Measurements from ENCODE around the gene B9D2. TPM values are rescaled to one million over a fixed set of nuclear protein-coding genes. Genes with fewer than 3 reads are reported as not detected.

B9D2 gene, protein sequence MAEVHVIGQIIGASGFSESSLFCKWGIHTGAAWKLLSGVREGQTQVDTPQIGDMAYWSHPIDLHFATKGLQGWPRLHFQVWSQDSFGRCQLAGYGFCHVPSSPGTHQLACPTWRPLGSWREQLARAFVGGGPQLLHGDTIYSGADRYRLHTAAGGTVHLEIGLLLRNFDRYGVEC
- total RNA-seq (2012; rRNA removed) (4.7 and 6.1 TPM in 2 replicates), polyA plus RNA-seq (2012; rRNA removed) (9.7 and 11.5 TPM in 2 replicates), Bru-seq, nascent RNA (percentile 49 among the genes with signal in this experiment), BruChase-seq, experiment 1, labeled RNA remaining after a 6-hour chase (percentile 46 among the genes with signal in this experiment), BruChase-seq, experiment 2, labeled RNA remaining after a 2-hour chase (percentile 41 among the genes with signal in this experiment)
- polyA plus RNA-seq (2012; cell fraction: cytosol; rRNA removed): 10.3 and 13.1 TPM in 2 replicates
- 4.0 and 7.2 TPM in 2 replicates for polyA plus RNA-seq (2012; cell fraction: nucleus; rRNA removed; ENCODE audit: low replicate concordance)
- long read RNA-seq, partial matches to known transcripts: 3 of 5 reads
- long read RNA-seq, other reads (novel, unspliced or antisense): 0 of 5 reads

DNA sequence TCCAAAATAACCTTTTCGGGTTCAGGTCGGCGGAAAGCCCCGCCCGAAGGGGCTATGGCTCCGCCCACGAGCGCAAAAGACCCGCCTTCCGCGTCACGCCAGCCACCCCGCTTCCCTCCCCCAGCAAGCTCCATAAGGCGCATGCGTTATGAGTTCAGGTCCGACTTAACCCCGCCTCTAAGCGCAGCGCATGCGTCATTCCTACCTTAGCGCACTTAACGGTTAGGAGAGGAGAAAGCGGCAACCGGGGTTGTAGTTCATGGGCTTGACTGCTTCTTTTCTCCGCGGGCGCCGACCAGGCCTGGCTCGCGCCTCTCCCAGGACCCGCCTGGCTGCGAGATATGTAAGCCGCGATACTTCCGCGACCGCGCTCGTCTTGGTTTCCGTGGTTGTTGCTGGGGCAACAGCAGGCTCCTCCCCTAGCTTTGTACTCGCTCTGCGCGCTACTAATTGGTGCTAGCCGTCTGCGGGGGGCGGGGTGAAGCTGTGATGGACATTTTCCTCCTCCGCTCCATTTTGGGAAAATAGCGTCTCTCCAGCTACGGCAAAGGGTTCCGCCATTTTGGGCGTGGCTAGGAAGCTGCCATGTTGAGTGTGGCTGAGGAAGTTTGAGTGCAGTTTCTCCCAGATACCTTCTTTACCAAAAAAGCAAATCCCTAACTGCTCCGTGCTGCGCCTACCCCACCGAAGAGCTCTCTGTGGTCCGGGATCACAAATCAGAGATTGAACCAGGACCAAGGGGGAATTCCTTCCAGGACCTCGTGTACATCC is at the start of gene B9D2:
Gene B9D2, minus strand, starts transcription at position 397 of the 771 bp plus-strand sequence. CDS start 630 bp downstream, outside the sequence.
- peak within 1 kb of the TSS; percentile 97 for H2AK9ac ChIP-seq (replicated peaks; ENCODE audit: low read depth, low read length, poor library complexity)
- H3K9ac ChIP-seq (ENCODE audit: low read depth, low read length): peak within 1 kb of the TSS; percentile 90
- H3K4ac ChIP-seq (ENCODE audit: low read depth, low read length): peak within 1 kb of the TSS; percentile 97
- H3K14ac ChIP-seq (replicated peaks; ENCODE audit: low read depth, low read length): peak within 1 kb of the TSS; percentile 98
- no peaks in the 10 kb centered on the region for H4K20me1 ChIP-seq (ENCODE audit: insufficient read depth, low read length)
- no peaks in the 10 kb centered on the region for H3K9me3 ChIP-seq (ENCODE audit: control insufficient read depth, insufficient read depth, low read length)
- H3K27ac ChIP-seq (ENCODE audit: insufficient read depth, low read length): peak within 1 kb of the TSS; percentile 93
- H3K18ac ChIP-seq (ENCODE audit: low read depth, low read length): peak within 1 kb of the TSS; percentile 93
- peak within 1 kb of the TSS; percentile 75 for H2BK20ac ChIP-seq (ENCODE audit: low read depth, low read length)
- intact Hi-C loops (cut with micrococcal nuclease): no loop called here
- peak within 1 kb of the TSS; percentile 86 for H2BK15ac ChIP-seq (ENCODE audit: low read depth, low read length)
- H4K8ac ChIP-seq (ENCODE audit: low read depth in 2 of 2, low read length in 2 of 2): peak within 1 kb of the TSS; percentile 97 to 100
- peak within 1 kb of the TSS; percentile 98 for H4K91ac ChIP-seq (ENCODE audit: insufficient read depth, low read depth, low read length)
- H2AFZ ChIP-seq (replicated peaks; ENCODE audit: low read length, poor library complexity): peak within 1 kb of the TSS; percentile 98
- H2AK5ac ChIP-seq (ENCODE audit: low read depth, low read length): peak within 1 kb of the TSS; percentile 95
- peaks cover 13% of the 10 kb centered on the region for H3K9me1 ChIP-seq (ENCODE audit: insufficient read depth, low read length)
- peaks cover 25 to 50% of the 10 kb centered on the region in 2 experiments for H3K79me1 ChIP-seq (ENCODE audit: low read depth in 1 of 2, low read length in 2 of 2)
- WGBS, 2 experiments (ENCODE audit: extremely low coverage in 2 of 2, insufficient read length in 1 of 2): 0% methylated on average over 10 of the region's 56 CpGs; no CpG with 5 or more reads in 1 of the 2 experiments
- dilution Hi-C loops (cut with HindIII; ENCODE audit: low sequenced_read_pairs, unreplicated experiment): no loop called here
- in situ Hi-C loops (cut with MboI; ENCODE audit: low sequenced_read_pairs): no loop called here
- peak within 1 kb of the TSS; percentile 95 for H3K56ac ChIP-seq (ENCODE audit: extremely low read depth, insufficient read depth, low read length)
- peak within 1 kb of the TSS; percentile 97 for H2BK5ac ChIP-seq (ENCODE audit: low read depth, low read length, poor library complexity, severe bottlenecking)
- peak within 1 kb of the TSS; percentile 67 for H3K4me3 ChIP-seq (ENCODE audit: insufficient read depth, low read depth, low read length)
- CTCF ChIA-PET: interaction anchor here (0.5 to 1.2 kb wide), 4 partner anchors 8 to 565 kb away, joined by 3 to 7 read pairs (median 4); partner anchors contain the start of genes EGLN2 and TGFB1
- peak within 1 kb of the TSS; percentile 91 for H2BK120ac ChIP-seq (ENCODE audit: low read depth, low read length)
- H3K4me1 ChIP-seq (ENCODE audit: control insufficient read depth, insufficient read depth, low read length): peaks cover 15% of the 10 kb centered on the region
- peak within 1 kb of the TSS; percentile 97 for H4K5ac ChIP-seq (ENCODE audit: low read depth, low read length)
- DNase-seq: peak; percentile 98
- H3K23ac ChIP-seq (ENCODE audit: low read depth, low read length): peak within 1 kb of the TSS; percentile 94
- ATAC-seq (ENCODE audit: low read depth): peak; percentile 94
- TSS peak; percentile 70 for BruUV-seq (replicated peaks)
- H3K27me3 ChIP-seq (ENCODE audit: control insufficient read depth, insufficient read depth, low read length): no peaks in the 10 kb centered on the region
- POLR2A ChIA-PET (ENCODE audit: unreplicated experiment): interaction anchor here (0.6 to 1.3 kb wide), 3 partner anchors 11 to 760 kb away, joined by 4 to 5 read pairs (median 4); no protein-coding TSS in a partner anchor
- peak within 1 kb of the TSS; percentile 94 for H3K4me2 ChIP-seq (ENCODE audit: low read depth, low read length)
- no peaks in the 10 kb centered on the region for H3K36me3 ChIP-seq (ENCODE audit: control insufficient read depth, insufficient read depth, low read length)
- no peak for TF ChIP-seq MAFK (IDR thresholded peaks at IDR 0.05; ENCODE audit: low read depth, low read length)
- no peak for TF ChIP-seq FOS (IDR thresholded peaks at IDR 0.05; ENCODE audit: low read depth, low read length)
- peak; percentile 64; the same call in 1 of the 2 replicates for TF ChIP-seq MAZ (IDR thresholded peaks at IDR 0.05; ENCODE audit: borderline replicate concordance, low read depth, low read length)
- peak; percentile 91 for TF ChIP-seq POLR2A (IDR thresholded peaks at IDR 0.05; ENCODE audit: low read depth, low read length)
- TF ChIP-seq RCOR1 (IDR thresholded peaks at IDR 0.05; ENCODE audit: insufficient replicate concordance, low read length): no peak
- peak; percentile 36; the same call in 1 of the 2 replicates for TF ChIP-seq MXI1 (IDR thresholded peaks at IDR 0.05; ENCODE audit: borderline replicate concordance, low read depth, low read length)
- no peak for TF ChIP-seq RFX5 (IDR thresholded peaks at IDR 0.05; ENCODE audit: low read depth, low read length)
- no peak for TF ChIP-seq CHD1 (IDR thresholded peaks at IDR 0.05; ENCODE audit: low read depth, low read length)
- TF ChIP-seq, protein P1, sequence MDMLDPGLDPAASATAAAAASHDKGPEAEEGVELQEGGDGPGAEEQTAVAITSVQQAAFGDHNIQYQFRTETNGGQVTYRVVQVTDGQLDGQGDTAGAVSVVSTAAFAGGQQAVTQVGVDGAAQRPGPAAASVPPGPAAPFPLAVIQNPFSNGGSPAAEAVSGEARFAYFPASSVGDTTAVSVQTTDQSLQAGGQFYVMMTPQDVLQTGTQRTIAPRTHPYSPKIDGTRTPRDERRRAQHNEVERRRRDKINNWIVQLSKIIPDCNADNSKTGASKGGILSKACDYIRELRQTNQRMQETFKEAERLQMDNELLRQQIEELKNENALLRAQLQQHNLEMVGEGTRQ (IDR thresholded peaks at IDR 0.05; ENCODE audit: low read depth, low read length): peak; percentile 25; the same call in 1 of the 2 replicates
- no peak for TF ChIP-seq BHLHE40 (IDR thresholded peaks at IDR 0.05; ENCODE audit: low read depth, low read length)
- TF ChIP-seq RAD21 (IDR thresholded peaks at IDR 0.05; ENCODE audit: low read length): no peak
- TF ChIP-seq SMC3 (IDR thresholded peaks at IDR 0.05; ENCODE audit: low read depth, low read length): no peak
- TF ChIP-seq CEBPB (IDR thresholded peaks at IDR 0.05; ENCODE audit: low read depth, low read length): no peak
- TF ChIP-seq, protein P2, sequence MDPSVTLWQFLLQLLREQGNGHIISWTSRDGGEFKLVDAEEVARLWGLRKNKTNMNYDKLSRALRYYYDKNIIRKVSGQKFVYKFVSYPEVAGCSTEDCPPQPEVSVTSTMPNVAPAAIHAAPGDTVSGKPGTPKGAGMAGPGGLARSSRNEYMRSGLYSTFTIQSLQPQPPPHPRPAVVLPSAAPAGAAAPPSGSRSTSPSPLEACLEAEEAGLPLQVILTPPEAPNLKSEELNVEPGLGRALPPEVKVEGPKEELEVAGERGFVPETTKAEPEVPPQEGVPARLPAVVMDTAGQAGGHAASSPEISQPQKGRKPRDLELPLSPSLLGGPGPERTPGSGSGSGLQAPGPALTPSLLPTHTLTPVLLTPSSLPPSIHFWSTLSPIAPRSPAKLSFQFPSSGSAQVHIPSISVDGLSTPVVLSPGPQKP (IDR thresholded peaks at IDR 0.05; ENCODE audit: borderline replicate concordance, low read depth, low read length): no peak

All from IMR-90 (cell line).